PC-3 (cell line): ENCODE results near the gene ADGRG1. TPM values are rescaled to one million over a fixed set of nuclear protein-coding genes. Genes with fewer than 3 reads are reported as not detected.

Experiments used
- ATAC-seq: fragments of 200-7000 bp; cut with Tn5 transposase; 2 replicates; pipeline ENCODE4 v1.9.1; 2020; ENCODE audit warnings: mild to moderate bottlenecking, moderate library complexity
- BruUV-seq: library from RNA; stranded (reverse); fragments of 400-500 nt; replicated peaks from 2 replicates; lab custom pipeline; 2021; lab: Mats Ljungman, UMichigan
- CTCF ChIA-PET: fragments of 300-600 bp; sonication (Branson Sonifier 250); formaldehyde crosslinking; loops from one replicate; lab custom pipeline; 2022; ENCODE audit warnings: antibody characterized with exemption; lab: Charles Lee
- POLR2A ChIA-PET: fragments of 300-600 bp; sonication (Branson Sonifier 250); formaldehyde crosslinking; loops from one replicate; lab custom pipeline; 2022; ENCODE audit warnings: antibody characterized with exemption; ENCODE audit not compliant: unreplicated experiment; lab: Charles Lee
- DNase-seq: peaks from one replicate; pipeline ENCODE4 v3.0.0-alpha.2; 2015
- H2AFZ ChIP-seq: fragments of 300-600 bp; sonication (generic); 2 replicates; pipeline ENCODE4 v1.6.0; 2016; ENCODE audit warnings: antibody characterized with exemption, low read length
- H3F3A ChIP-seq: fragments of 300-600 bp; sonication (generic); one replicate; pipeline ENCODE4 v1.6.0; 2017; ENCODE audit warnings: antibody characterized with exemption, low read length, control low read depth, mild to moderate bottlenecking; ENCODE audit not compliant: unreplicated experiment
- H3K27ac ChIP-seq: fragments of 300-600 bp; sonication (generic); 2 replicates; pipeline ENCODE4 v1.5.1; 2016; ENCODE audit warnings: mild to moderate bottlenecking, low read length
- H3K27me3 ChIP-seq: fragments of 300-600 bp; sonication (generic); 2 replicates; pipeline ENCODE4 v1.6.1; 2016; ENCODE audit warnings: low read length, mixed read lengths
- H3K36me3 ChIP-seq: fragments of 300-600 bp; sonication (generic); 2 replicates; pipeline ENCODE4 v1.6.1; 2016; ENCODE audit warnings: low read depth, mixed run types, low read length, mixed read lengths
- H3K4me1 ChIP-seq: fragments of 300-600 bp; sonication (generic); 2 replicates; pipeline ENCODE4 v1.5.1; 2016; ENCODE audit warnings: low read length; ENCODE audit not compliant: insufficient read depth
- H3K4me2 ChIP-seq: fragments of 300-600 bp; sonication (generic); 2 replicates; pipeline ENCODE4 v1.6.0; 2016; ENCODE audit warnings: low read length
- H3K4me3 ChIP-seq: fragments of 300-600 bp; sonication (generic); 2 replicates; pipeline ENCODE4 v1.5.1; 2016; ENCODE audit warnings: mild to moderate bottlenecking, low read length, mixed read lengths
- H3K79me2 ChIP-seq: fragments of 300-600 bp; sonication (generic); 2 replicates; pipeline ENCODE4 v1.6.1; 2017; ENCODE audit warnings: low read length, mixed read lengths
- H3K9ac ChIP-seq: fragments of 300-600 bp; sonication (generic); 2 replicates; pipeline ENCODE4 v1.6.0; 2016; ENCODE audit warnings: mild to moderate bottlenecking, low read length
- H3K9me2 ChIP-seq: fragments of 300-600 bp; sonication (generic); replicated peaks from 2 replicates; pipeline ENCODE4 v1.6.1; 2016; ENCODE audit warnings: mixed run types, low read length, mixed read lengths
- H3K9me3 ChIP-seq: fragments of 300-600 bp; sonication (generic); 2 replicates; pipeline ENCODE4 v1.6.1; 2016; ENCODE audit warnings: low read length, mixed read lengths
- H4K20me1 ChIP-seq: fragments of 300-600 bp; sonication (generic); 2 replicates; pipeline ENCODE4 v1.6.1; 2016; ENCODE audit warnings: low read length, mixed read lengths
- CTCF ChIP-seq: fragments of 300-600 bp; sonication (generic); conservative IDR thresholded peaks from 2 replicates; pipeline ENCODE4 v1.5.1; 2017; ENCODE audit warnings: antibody characterized with exemption, low read depth, mild to moderate bottlenecking, low read length
- EZH2 ChIP-seq: fragments of 300-600 bp; sonication (generic); IDR thresholded peaks from one replicate; pipeline ENCODE4 v1.6.1; 2017; ENCODE audit warnings: antibody characterized with exemption, mild to moderate bottlenecking, low read length; ENCODE audit not compliant: unreplicated experiment
- EZH2phosphoT487 ChIP-seq: fragments of 300-600 bp; sonication (generic); IDR thresholded peaks from 2 replicates; pipeline ENCODE4 v1.6.1; 2018; ENCODE audit warnings: mild to moderate bottlenecking, antibody characterized with exemption, low read length, borderline replicate concordance
- intact Hi-C: fragments of 100-400 bp; cut with micrococcal nuclease; formaldehyde crosslinking; loops from 2 replicates; pipeline ENCODE4 v1.9.0; 2023
- total RNA-seq: library from RNA; depleted of rRNA; stranded (reverse); fragments of >200 nt; gene quantifications from 2 replicates; pipeline ENCODE4 v1.2.3, GENCODE V29; 2014

Gene ADGRG1
- total RNA-seq, 1 experiment from 2014 or later, result 33.7 TPM

DNA sequence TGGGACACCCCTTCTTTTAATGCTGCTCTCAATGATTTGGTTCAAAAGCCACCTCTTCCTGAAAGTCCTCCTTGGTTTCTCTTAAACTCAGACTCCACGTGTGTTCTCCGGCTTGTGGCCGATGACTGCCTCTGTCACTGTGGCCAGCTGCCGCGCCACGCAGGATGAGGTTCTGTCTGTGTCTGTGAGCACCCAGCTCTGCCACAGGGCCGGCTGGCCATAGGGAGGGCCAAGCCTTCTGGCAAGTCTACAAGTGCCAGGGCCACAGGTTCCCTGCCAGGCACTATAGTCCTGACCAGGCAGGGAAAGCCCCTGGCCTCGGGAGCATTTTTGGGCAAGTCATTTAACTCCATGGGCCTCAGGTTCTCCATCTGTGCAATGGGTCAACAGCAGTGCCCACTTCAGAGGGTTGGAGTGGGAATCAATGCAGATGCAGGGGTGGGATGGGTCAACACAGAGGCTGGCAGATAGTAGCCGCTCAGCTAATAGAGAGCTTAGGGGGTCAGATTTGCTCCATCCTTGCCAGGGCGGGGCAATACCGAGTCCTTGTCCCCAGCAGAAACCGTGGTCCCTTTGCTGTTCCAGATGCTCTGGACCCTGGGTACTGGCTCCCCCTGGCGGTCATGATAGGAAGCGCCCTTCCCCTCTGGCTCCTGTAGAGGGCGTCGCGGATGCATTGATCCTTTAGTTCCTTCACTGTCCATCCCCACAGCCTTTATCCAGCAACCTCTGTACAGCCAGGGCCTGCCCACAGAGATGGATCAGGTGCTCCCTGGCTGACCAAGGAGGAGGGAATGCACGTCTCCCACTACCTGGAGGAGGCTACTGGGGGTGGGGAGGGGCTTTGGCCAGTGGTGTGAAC lies 20.4 kb downstream of the ADGRG1 start:
- no peak for TF ChIP-seq EZH2phosphoT487
- TF ChIP-seq EZH2, result no peak
- peak; percentile 100 for TF ChIP-seq CTCF
- ATAC-seq, result peak; percentile 41
- Histone ChIP-seq H2AFZ (no peak overlapping the region), H3K9ac (no peak overlapping the region), H3K27ac (no peak overlapping the region), H4K20me1 (no peaks in the 10 kb centered on the region), H3K9me3 (no peaks in the 10 kb centered on the region), H3K79me2 (no peaks in the 10 kb centered on the region; the same call in 1 of the 2 replicates), H3K27me3 (no peaks in the 10 kb centered on the region), H3F3A (no peaks in the 10 kb centered on the region), H3K4me2 (no peak overlapping the region), H3K9me2 (no peaks in the 10 kb centered on the region), H3K4me3 (no peak overlapping the region), H3K4me1 (peaks cover 31% of the 10 kb centered on the region), H3K36me3 (peaks cover 25% of the 10 kb centered on the region)
- no TSS peak for BruUV-seq
- DNase-seq, result peak; percentile 86
- intact Hi-C loops, result loop anchor here (1.0 to 10.0 kb wide), 5 partner anchors 22 to 356 kb away; partner anchors contain the start of genes USB1 and ZNF319
- ChIA-PET POLR2A (no interaction called here), CTCF (interaction anchor here (0.6 to 1.1 kb wide), 6 partner anchors 15 to 86 kb away, joined by 3 to 5 read pairs (median 3); no protein-coding TSS in a partner anchor)

GRCh38 chr16:57649443-57649751 lies 21.0 kb downstream of the ADGRG1 start:
- H4K20me1 ChIP-seq, result no peaks in the 10 kb centered on the region
- H3F3A ChIP-seq, result no peaks in the 10 kb centered on the region
- no peaks in the 10 kb centered on the region for H3K9me3 ChIP-seq
- H3K4me2 ChIP-seq, result no peak overlapping the region
- H3K9me2 ChIP-seq, result no peaks in the 10 kb centered on the region
- BruUV-seq, result no TSS peak
- intact Hi-C loops, result loop anchor here (1.0 to 10.0 kb wide), 5 partner anchors 22 to 355 kb away; partner anchors contain the start of genes USB1 and ZNF319
- POLR2A ChIA-PET, result no interaction called here
- no peaks in the 10 kb centered on the region; the same call in 1 of the 2 replicates for H3K79me2 ChIP-seq
- no peak overlapping the region for H3K27ac ChIP-seq
- H3K9ac ChIP-seq, result no peak overlapping the region
- TF ChIP-seq CTCF, result no peak
- TF ChIP-seq EZH2phosphoT487, result no peak
- no peak for TF ChIP-seq EZH2
- H3K4me3 ChIP-seq, result no peak overlapping the region
- peaks cover 25% of the 10 kb centered on the region for H3K4me1 ChIP-seq
- DNase-seq (no peak), ATAC-seq (no peak)
- no peak overlapping the region for H2AFZ ChIP-seq
- peaks cover 20% of the 10 kb centered on the region for H3K36me3 ChIP-seq
- no peaks in the 10 kb centered on the region for H3K27me3 ChIP-seq
- CTCF ChIA-PET, result interaction anchor here (0.8 kb wide), 1 partner anchor 58 kb away, joined by 5 read pairs; no protein-coding TSS in a partner anchor
